ENCODE results near the gene FBXW7.

The FBXW7 gene

GRCh38 chr4:152540941-152541340 lies 5.0 kb upstream of the FBXW7 start:
- DNase-seq, result no peak

GRCh38 chr4:152540293-152540674 lies 4.4 kb upstream of the FBXW7 start:
- DNase-seq, result no peak

- no peak for DNase-seq
Observed at GRCh38 chr4:152539556-152540292, 3.8 kb upstream of the FBXW7 start.

- no peak for DNase-seq
Observed at GRCh38 chr4:152537881-152538280, 2.0 kb upstream of the FBXW7 start.

GRCh38 chr4:152536545-152537182 lies 772 bp upstream of the FBXW7 start:
- peak; percentile 80 for DNase-seq

GRCh38 chr4:152535360-152535902 lies 461 bp downstream of the FBXW7 start:
- peak; percentile 29 for DNase-seq

GRCh38 chr4:152534541-152535359 lies 1.1 kb downstream of the FBXW7 start:
- DNase-seq, result peak; percentile 58

GRCh38 chr4:152531479-152531878 lies 4.4 kb downstream of the FBXW7 start:
- no peak for DNase-seq

- no peak for DNase-seq
Observed at GRCh38 chr4:152530600-152530999, 5.3 kb downstream of the FBXW7 start.

GRCh38 chr4:152529880-152530279 lies 6.0 kb downstream of the FBXW7 start:
- DNase-seq, result no peak

GRCh38 chr4:152528060-152528459 lies 7.8 kb downstream of the FBXW7 start:
- no peak for DNase-seq

- no peak for DNase-seq
Observed at GRCh38 chr4:152525878-152526277, 10.0 kb downstream of the FBXW7 start.

GRCh38 chr4:152524427-152524826 lies 11.5 kb downstream of the FBXW7 start:
- DNase-seq, result peak; percentile 30

- DNase-seq, result no peak
Observed at GRCh38 chr4:152523731-152524130, 12.2 kb downstream of the FBXW7 start.

GRCh38 chr4:152522754-152523153 lies 13.1 kb downstream of the FBXW7 start:
- no peak for DNase-seq

GRCh38 chr4:152522245-152522644 lies 13.6 kb downstream of the FBXW7 start:
- no peak for DNase-seq

GRCh38 chr4:152516156-152516555 lies 19.7 kb downstream of the FBXW7 start:
- no peak for DNase-seq

- no peak for DNase-seq
Observed at GRCh38 chr4:152515678-152516077, 20.2 kb downstream of the FBXW7 start.

- no peak for DNase-seq
Observed at GRCh38 chr4:152514356-152514755, 21.5 kb downstream of the FBXW7 start.

- no peak for DNase-seq
Observed at GRCh38 chr4:152513078-152513477, 22.8 kb downstream of the FBXW7 start.

GRCh38 chr4:152512483-152512882 lies 23.4 kb downstream of the FBXW7 start:
- no peak for DNase-seq

- DNase-seq, result no peak
Observed at GRCh38 chr4:152510349-152511147, 25.3 kb downstream of the FBXW7 start.
